HepG2 (cell line): ENCODE measurements around the gene HEXIM1. TPM values are rescaled to one million over a fixed set of nuclear protein-coding genes. Genes with fewer than 3 reads are reported as not detected.

Experiments used
- ARID3A ChIP-seq: IDR thresholded peaks from 2 replicates; pipeline ENCODE4 v1.6.1; 2012; ENCODE audit warnings: low read depth, low read length, improper control_type of control experiment
- ATF3 ChIP-seq: sonication (generic); formaldehyde crosslinking; IDR thresholded peaks from 2 replicates; pipeline ENCODE4 v1.4.0; 2020; ENCODE audit warnings: missing genetic modification reagents
- GLI4 ChIP-seq: sonication (generic); formaldehyde crosslinking; IDR thresholded peaks from 2 replicates; pipeline ENCODE4 v1.5.1; 2020; ENCODE audit warnings: missing genetic modification reagents, mild to moderate bottlenecking, moderate library complexity, borderline replicate concordance
- MAX ChIP-seq: IDR thresholded peaks from 2 replicates; pipeline ENCODE4 v1.6.1; 2012; ENCODE audit warnings: inconsistent platforms
- MXD4 ChIP-seq: IDR thresholded peaks from 2 replicates; pipeline ENCODE4 v1.6.1; 2016; ENCODE audit warnings: mild to moderate bottlenecking, missing biosample characterization, missing genetic modification reagents
- NFATC3 ChIP-seq: sonication (generic); formaldehyde crosslinking; IDR thresholded peaks from 2 replicates; pipeline ENCODE4 v1.5.1; 2020; ENCODE audit warnings: mild to moderate bottlenecking, missing genetic modification reagents
- RBFOX2 ChIP-seq: fragments of 200-400 bp; formaldehyde crosslinking; IDR thresholded peaks from 2 replicates; pipeline ENCODE4 v1.6.1; 2017; ENCODE audit warnings: low read depth, mild to moderate bottlenecking, low read length
- RNF2 ChIP-seq: fragments of 450-650 bp; conservative IDR thresholded peaks from 2 replicates; pipeline ENCODE4 v1.6.1; 2016; ENCODE audit warnings: low read depth
- RXRA ChIP-seq: sonication (generic); formaldehyde crosslinking; IDR thresholded peaks from 2 replicates; pipeline ENCODE4 v1.5.1; 2020; ENCODE audit warnings: missing genetic modification reagents
- ZNF230 ChIP-seq: sonication (generic); formaldehyde crosslinking; IDR thresholded peaks from 2 replicates; pipeline ENCODE4 v1.4.0; 2020; ENCODE audit warnings: mild to moderate bottlenecking, missing genetic modification reagents
- ZNF280D ChIP-seq: sonication (generic); formaldehyde crosslinking; IDR thresholded peaks from 2 replicates; pipeline ENCODE4 v1.5.1; 2020; ENCODE audit warnings: mild to moderate bottlenecking, missing genetic modification reagents
- ZNF337 ChIP-seq: sonication (generic); formaldehyde crosslinking; IDR thresholded peaks from 2 replicates; pipeline ENCODE4 v1.5.1; 2020; ENCODE audit warnings: missing genetic modification reagents, low read depth, mild to moderate bottlenecking, borderline replicate concordance
- ZNF34 ChIP-seq: sonication (generic); formaldehyde crosslinking; IDR thresholded peaks from 2 replicates; pipeline ENCODE4 v1.4.0; 2020; ENCODE audit warnings: mild to moderate bottlenecking, missing genetic modification reagents, borderline replicate concordance
- ZNF44 ChIP-seq: sonication (generic); formaldehyde crosslinking; IDR thresholded peaks from 2 replicates; pipeline ENCODE4 v1.5.1; 2020; ENCODE audit warnings: mild to moderate bottlenecking, missing genetic modification reagents
- ZNF597 ChIP-seq: sonication (generic); formaldehyde crosslinking; IDR thresholded peaks from 2 replicates; pipeline ENCODE4 v1.5.0; 2020; ENCODE audit warnings: missing genetic modification reagents
- ZNF678 ChIP-seq: sonication (generic); formaldehyde crosslinking; IDR thresholded peaks from 2 replicates; pipeline ENCODE4 v1.4.0; 2020; ENCODE audit warnings: mild to moderate bottlenecking, missing genetic modification reagents
- ZNF784 ChIP-seq: sonication (generic); formaldehyde crosslinking; IDR thresholded peaks from 2 replicates; pipeline ENCODE4 v1.5.1; 2020; ENCODE audit warnings: missing genetic modification reagents, mild to moderate bottlenecking, borderline replicate concordance
- polyA plus RNA-seq, 8 experiments: library from polyadenylated mRNA; depleted of rRNA in 3 of 8; stranded (reverse) in 7 of 8; unstranded in 1 of 8; fragments of >200 nt; fragmentation: Illumina TruSeq in 4 of 8; extraction: Trizol in 4 of 8; gene quantifications; 2 replicates each; pipeline versions ENCODE4 v1.2.1 to v1.2.3, GENCODE V29; 2011 to 2016; ENCODE audit warnings: low read depth in 4 of 8, missing spikeins in 1 of 8, mixed read lengths in 1 of 8; ENCODE audit not compliant: insufficient read depth in 1 of 8
- total RNA-seq, 5 experiments: library from RNA; depleted of rRNA; stranded (reverse); fragments of >200 nt; fragmentation: Illumina TruSeq; extraction: Trizol; gene quantifications; 2 replicates each; pipeline ENCODE4 v1.2.3, GENCODE V29; 2016; ENCODE audit warnings: low read depth in 1 of 5

The HEXIM1 gene
- total and polyA plus RNA-seq, 2 of the 13 experiments (the other 11 are each of a cell fraction or from before 2014, with no cell fraction given): 10.5 to 16.6 TPM

- TF ChIP-seq ATF3 (CRISPR knock-in tag) (no peak), MXD4 (CRISPR knock-in tag) (0 out of 2 replicates have a peak, but pooled peaks have one; percentile 3), ZNF784 (0 out of 2 replicates have a peak, but pooled peaks have one; percentile 34), ARID3A (no peak), ZNF337 (CRISPR knock-in tag) (0 out of 2 replicates have a peak, but pooled peaks have one; percentile 35), ZNF280D (CRISPR knock-in tag) (0 out of 2 replicates have a peak, but pooled peaks have one; percentile 35), ZNF230 (CRISPR knock-in tag) (no peak), GLI4 (peak; percentile 71; the same call in 1 of the 2 replicates), RNF2 (no peak), NFATC3 (CRISPR knock-in tag) (0 out of 2 replicates have a peak, but pooled peaks have one; percentile 39), RXRA (CRISPR knock-in tag) (no peak), ZNF44 (CRISPR knock-in tag) (0 out of 2 replicates have a peak, but pooled peaks have one; percentile 22), ZNF678 (CRISPR knock-in tag) (0 out of 2 replicates have a peak, but pooled peaks have one; percentile 14), ZNF597 (no peak), ZNF34 (CRISPR knock-in tag) (0 out of 2 replicates have a peak, but pooled peaks have one; percentile 36), MAX (peak; percentile 36; the same call in 1 of the 2 replicates), RBFOX2 (peak; percentile 31; the same call in 1 of the 2 replicates)
Measured at GRCh38 chr17:45150911-45151809, 2.9 kb downstream of the HEXIM1 start (continued).
